DND-41 (cell line): ENCODE results near the gene KRAS.

Source experiments
- EZH2 ChIP-seq: IDR thresholded peaks from 3 replicates; pipeline ENCODE4 v1.6.1; 2012; ENCODE audit warnings: borderline replicate concordance, low read depth, mild to moderate bottlenecking, moderate library complexity, low read length, inconsistent platforms; ENCODE audit not compliant: severe bottlenecking
- TF ChIP-seq, protein P1 (sequence below): IDR thresholded peaks from 2 replicates; pipeline ENCODE4 v1.5.1; 2012; ENCODE audit warnings: borderline replicate concordance, low read length, moderate library complexity, mild to moderate bottlenecking; ENCODE audit not compliant: poor library complexity, severe bottlenecking; ENCODE audit errors: extremely low read depth

DNA sequence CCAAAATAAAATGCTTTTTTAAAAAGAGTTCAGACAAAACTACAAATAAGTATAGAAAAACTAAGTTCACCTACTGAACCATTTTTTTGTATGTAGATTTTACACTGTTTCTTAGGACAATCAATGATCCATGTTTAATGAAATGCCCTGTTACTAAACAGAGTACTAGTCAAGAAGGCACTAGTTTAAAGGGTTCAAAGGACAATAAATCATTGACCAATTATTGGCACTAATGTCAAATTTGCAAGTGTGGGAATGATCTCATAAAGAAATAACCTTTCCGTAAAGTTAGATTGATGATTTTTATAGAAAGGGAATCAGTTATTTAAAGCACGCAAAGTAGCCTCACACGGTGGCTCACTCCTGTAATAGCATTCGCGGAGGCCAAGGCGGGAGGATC, 59.9 kb downstream of the KRAS start:
- TF ChIP-seq, protein P1, sequence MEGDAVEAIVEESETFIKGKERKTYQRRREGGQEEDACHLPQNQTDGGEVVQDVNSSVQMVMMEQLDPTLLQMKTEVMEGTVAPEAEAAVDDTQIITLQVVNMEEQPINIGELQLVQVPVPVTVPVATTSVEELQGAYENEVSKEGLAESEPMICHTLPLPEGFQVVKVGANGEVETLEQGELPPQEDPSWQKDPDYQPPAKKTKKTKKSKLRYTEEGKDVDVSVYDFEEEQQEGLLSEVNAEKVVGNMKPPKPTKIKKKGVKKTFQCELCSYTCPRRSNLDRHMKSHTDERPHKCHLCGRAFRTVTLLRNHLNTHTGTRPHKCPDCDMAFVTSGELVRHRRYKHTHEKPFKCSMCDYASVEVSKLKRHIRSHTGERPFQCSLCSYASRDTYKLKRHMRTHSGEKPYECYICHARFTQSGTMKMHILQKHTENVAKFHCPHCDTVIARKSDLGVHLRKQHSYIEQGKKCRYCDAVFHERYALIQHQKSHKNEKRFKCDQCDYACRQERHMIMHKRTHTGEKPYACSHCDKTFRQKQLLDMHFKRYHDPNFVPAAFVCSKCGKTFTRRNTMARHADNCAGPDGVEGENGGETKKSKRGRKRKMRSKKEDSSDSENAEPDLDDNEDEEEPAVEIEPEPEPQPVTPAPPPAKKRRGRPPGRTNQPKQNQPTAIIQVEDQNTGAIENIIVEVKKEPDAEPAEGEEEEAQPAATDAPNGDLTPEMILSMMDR = no peak
- TF ChIP-seq EZH2 = no peak
